H1 (cell line): Measurements from ENCODE around the gene MAPT. TPM values are rescaled to one million over a fixed set of nuclear protein-coding genes. Genes with fewer than 3 reads are reported as not detected.
A peak's percentile ranks its signal among the peaks of the same experiment; 100 is the strongest.

Source experiments
- CTCF ChIA-PET: fragments of 300-600 bp; sonication (Branson Sonifier 250); formaldehyde crosslinking; loops from one replicate; lab custom pipeline; 2021; ENCODE audit not compliant: partially characterized antibody; lab: Charles Lee
- POLR2A ChIA-PET: fragments of 300-600 bp; sonication (Branson Sonifier 250); formaldehyde crosslinking; loops from one replicate; lab custom pipeline; 2021; ENCODE audit warnings: inconsistent platforms; ENCODE audit not compliant: partially characterized antibody; lab: Charles Lee
- DNase-seq, 2 experiments: peaks; one replicate each; pipeline versions ENCODE4 v3.0.0 to v3.0.0-alpha.2; 2010 to 2022; ENCODE audit warnings: low spot score in 2 of 2, low read depth in 1 of 2, mixed read lengths in 1 of 2
- FAIRE-seq: peaks from 2 replicates; lab custom pipeline; 2011; peaks lifted over from hg19 to GRCh38; lab: Jason Lieb, UNC
- H2AFZ ChIP-seq: 2 replicates; pipeline ENCODE4 v1.8.1; 2012; ENCODE audit warnings: low read length, inconsistent platforms
- H2AK5ac ChIP-seq: 2 replicates; pipeline ENCODE4 v1.6.1; 2013; ENCODE audit warnings: low read depth, low read length
- H2BK120ac ChIP-seq: replicated peaks from 2 replicates; pipeline ENCODE3; 2013; ENCODE audit warnings: low read depth, low read length, inconsistent platforms
- H2BK12ac ChIP-seq: 2 replicates; pipeline ENCODE4 v1.6.1; 2013; ENCODE audit warnings: low read depth, low read length
- H2BK15ac ChIP-seq: 2 replicates; pipeline ENCODE4 v1.6.1; 2013; ENCODE audit warnings: low read length
- H2BK20ac ChIP-seq: 2 replicates; pipeline ENCODE4 v1.6.1; 2013; ENCODE audit warnings: low read length
- H2BK5ac ChIP-seq: 2 replicates; pipeline ENCODE4 v1.6.1; 2013; ENCODE audit warnings: low read depth, low read length
- H3K14ac ChIP-seq: 2 replicates; pipeline ENCODE4 v1.6.1; 2013; ENCODE audit warnings: inconsistent platforms; ENCODE audit not compliant: insufficient read length
- H3K18ac ChIP-seq: 2 replicates; pipeline ENCODE4 v1.6.1; 2013; ENCODE audit warnings: low read length; ENCODE audit errors: extremely low read depth
- H3K23ac ChIP-seq: 2 replicates; pipeline ENCODE4 v1.6.1; 2013; ENCODE audit warnings: inconsistent platforms; ENCODE audit not compliant: insufficient read length
- H3K23me2 ChIP-seq: 2 replicates; pipeline ENCODE4 v1.6.1; 2013; ENCODE audit warnings: low read depth, low read length
- H3K27ac ChIP-seq: 2 replicates; pipeline ENCODE4 v1.6.1; 2011; ENCODE audit warnings: low read depth, low read length, inconsistent platforms
- H3K27me3 ChIP-seq, 4 experiments: replicated peaks in 1 of 4; 1 replicate in 1 of 4; 2 replicates in 3 of 4; pipeline versions ENCODE4 v1.6.1 to v1.8.1; 2011 to 2013; ENCODE audit warnings: low read length in 3 of 4, mild to moderate bottlenecking in 3 of 4, inconsistent platforms in 2 of 4, mixed read lengths in 2 of 4, moderate library complexity in 1 of 4; ENCODE audit not compliant: control insufficient read depth in 3 of 4, insufficient read depth in 3 of 4; ENCODE audit errors: extremely low read depth in 1 of 4
- H3K36me3 ChIP-seq, 4 experiments: 2 replicates each; pipeline versions ENCODE4 v1.6.1 to v1.8.1; 2011 to 2013; ENCODE audit warnings: mild to moderate bottlenecking in 4 of 4, low read length in 3 of 4, moderate library complexity in 2 of 4, control low read depth in 1 of 4, inconsistent platforms in 1 of 4; ENCODE audit not compliant: insufficient read depth in 4 of 4, control insufficient read depth in 2 of 4
- H3K4ac ChIP-seq: replicated peaks from 2 replicates; pipeline ENCODE3; 2013; ENCODE audit warnings: low read length, low read depth, mixed read lengths, inconsistent platforms; ENCODE audit not compliant: insufficient read length
- H3K4me1 ChIP-seq, 4 experiments: replicated peaks in 1 of 4; 1 replicate in 1 of 4; 2 replicates in 3 of 4; pipeline versions ENCODE4 v1.6.1 to v1.8.1; 2011 to 2013; ENCODE audit warnings: low read length in 3 of 4, inconsistent platforms in 2 of 4, mixed read lengths in 1 of 4; ENCODE audit not compliant: insufficient read depth in 4 of 4, control insufficient read depth in 3 of 4
- H3K4me2 ChIP-seq, 2 experiments: 2 replicates each; pipeline versions ENCODE4 v1.6.1 to v1.8.1; 2011 to 2013; ENCODE audit warnings: low read depth in 2 of 2, low read length in 2 of 2, control low read depth in 1 of 2, inconsistent platforms in 1 of 2, mild to moderate bottlenecking in 1 of 2; ENCODE audit not compliant: insufficient read depth in 1 of 2
- H3K4me3 ChIP-seq, 4 experiments: fragments of 200-600, 300-600 bp in 1 of 4; sonication (generic), shearing (Covaris generic), sonication (Bioruptor Twin) in 1 of 4; 2 replicates each; pipeline versions ENCODE4 v1.5.1 to v1.8.1; 2011 to 2016; ENCODE audit warnings: low read length in 4 of 4, low read depth in 3 of 4, control low read depth in 2 of 4, inconsistent platforms in 2 of 4, mild to moderate bottlenecking in 2 of 4, mixed read lengths in 1 of 4, moderate library complexity in 1 of 4; ENCODE audit not compliant: insufficient read depth in 2 of 4; ENCODE audit errors: extremely low read depth in 1 of 4
- H3K56ac ChIP-seq: replicated peaks from 2 replicates; pipeline ENCODE3; 2013; ENCODE audit warnings: low read depth, mild to moderate bottlenecking, mixed read lengths, low read length, inconsistent platforms; ENCODE audit not compliant: insufficient read length
- H3K79me1 ChIP-seq: 2 replicates; pipeline ENCODE4 v1.6.1; 2013; ENCODE audit warnings: low read depth, low read length, control low read depth
- H3K79me2 ChIP-seq, 2 experiments: 2 replicates each; pipeline versions ENCODE4 v1.6.1 to v1.8.1; 2012 to 2013; ENCODE audit warnings: low read length in 2 of 2, mild to moderate bottlenecking in 2 of 2, inconsistent platforms in 1 of 2; ENCODE audit not compliant: insufficient read depth in 2 of 2, control insufficient read depth in 1 of 2
- H3K9ac ChIP-seq, 4 experiments: replicated peaks in 1 of 4; 1 replicate in 1 of 4; 2 replicates in 3 of 4; pipeline versions ENCODE4 v1.6.1 to v1.8.1; 2011 to 2013; ENCODE audit warnings: low read depth in 3 of 4, low read length in 3 of 4, control low read depth in 2 of 4, mild to moderate bottlenecking in 2 of 4, moderate library complexity in 2 of 4, inconsistent platforms in 1 of 4; ENCODE audit errors: extremely low read depth in 1 of 4
- H3K9me3 ChIP-seq, 2 experiments: 2 replicates each; pipeline versions ENCODE4 v1.6.1 to v1.8.1; 2012 to 2013; ENCODE audit warnings: mild to moderate bottlenecking in 2 of 2, moderate library complexity in 2 of 2, control low read depth in 1 of 2, inconsistent platforms in 1 of 2, low read depth in 1 of 2, low read length in 1 of 2, mixed read lengths in 1 of 2; ENCODE audit not compliant: insufficient read depth in 2 of 2
- H4K20me1 ChIP-seq, 2 experiments: replicated peaks in 1 of 2; 2 replicates each; pipeline versions ENCODE3 to v1.8.1; 2011 to 2013; ENCODE audit warnings: inconsistent platforms in 2 of 2, low read length in 2 of 2, mild to moderate bottlenecking in 1 of 2; ENCODE audit not compliant: insufficient read depth in 2 of 2, control insufficient read depth in 1 of 2
- H4K5ac ChIP-seq: 2 replicates; pipeline ENCODE4 v1.6.1; 2013; ENCODE audit warnings: low read length, low read depth, mixed read lengths, inconsistent platforms; ENCODE audit not compliant: insufficient read length
- H4K8ac ChIP-seq: 2 replicates; pipeline ENCODE4 v1.8.0; 2013; ENCODE audit warnings: mild to moderate bottlenecking, moderate library complexity, low read length, inconsistent platforms; ENCODE audit not compliant: insufficient read depth; ENCODE audit errors: extremely low read depth
- H4K91ac ChIP-seq: replicated peaks from 2 replicates; pipeline ENCODE3; 2013; ENCODE audit warnings: low read length, mixed read lengths, inconsistent platforms; ENCODE audit not compliant: insufficient read length
- E2F6 ChIP-seq: IDR thresholded peaks from 2 replicates; pipeline ENCODE4 v1.6.1; 2012; ENCODE audit warnings: inconsistent platforms
- POLR2AphosphoS5 ChIP-seq: IDR thresholded peaks from 2 replicates; pipeline ENCODE4 v1.6.1; 2011; ENCODE audit warnings: low read depth, low read length
- WGBS, 2 experiments: shearing (Covaris generic) in 1 of 2; methylation state at CpG; one replicate each; pipeline versions ENCODE4 v1.1.6 to v1.1.7; 2013 to 2015; ENCODE audit warnings: low lambda C conversion rate in 2 of 2, mixed read lengths in 2 of 2, inconsistent platforms in 1 of 2, low coverage in 1 of 2, missing lambda C conversion rate in 1 of 2; ENCODE audit not compliant: insufficient replicate concordance in 2 of 2, insufficient coverage in 1 of 2, insufficient read length in 1 of 2; ENCODE audit errors: extremely low coverage in 1 of 2, missing lambda C conversion rate in 1 of 2; 5-methylcytosine and 5-hydroxymethylcytosine counted together
- polyA plus RNA-seq, 7 experiments: library from polyadenylated mRNA; depleted of rRNA in 3 of 7; stranded (reverse) in 5 of 7; unstranded in 2 of 7; fragments of >200 nt in 5 of 7; fragments of 200-250 nt in 2 of 7; gene quantifications; 1 replicate in 5 of 7; 2 replicates in 1 of 7; 4 replicates in 1 of 7; pipeline versions ENCODE4 v1.2.1 to v1.2.3, GENCODE V29; 2011 to 2013; ENCODE audit warnings: missing spikeins in 2 of 7, mixed read lengths in 2 of 7
- total RNA-seq: library from RNA; stranded (reverse); fragmentation: NEBNext Ultra II Directional; extraction: Animal tissue kit (Norgen Biotek cat#: 25700); gene quantifications from 2 replicates; pipeline ENCODE4 v1.2.1, GENCODE V29; 2021

The MAPT gene
- total and polyA plus RNA-seq, 2 of the 8 experiments (the other 6 are each of a cell fraction or from before 2014, with no cell fraction given): 0.54 to 1.7 TPM

- POLR2A ChIA-PET: interaction anchor here (0.9 to 4.1 kb wide), 3 partner anchors 12 to 79 kb away, joined by 3 to 16 read pairs (median 8); no protein-coding TSS in a partner anchor
Observed at GRCh38 chr17:46028374-46028773, 134.0 kb downstream of the MAPT start.

More at GRCh38 chr17:46028374-46028773, 134.0 kb downstream of the MAPT start:
- H3K4me1 ChIP-seq: peaks cover 3 to 19% (median 6%) of the 10 kb centered on the region in 4 experiments
- H2BK20ac ChIP-seq: no peak overlapping the region
- no peak overlapping the region for H3K4ac ChIP-seq
- no peak overlapping the region for H4K91ac ChIP-seq
- H3K4me2 ChIP-seq: no peak overlapping the region
- H3K18ac ChIP-seq: no peak overlapping the region
- H3K9ac ChIP-seq: no peak overlapping the region
- peaks cover 1 to 5% of the 10 kb centered on the region in 2 experiments for H4K20me1 ChIP-seq
- no peak overlapping the region for H4K8ac ChIP-seq
- H3K36me3 ChIP-seq: peaks cover 23 to 40% (median 28%) of the 10 kb centered on the region in 4 experiments
- H2AFZ ChIP-seq: no peak overlapping the region
- no peak overlapping the region for H3K56ac ChIP-seq
- no peak overlapping the region for H2AK5ac ChIP-seq
- H2BK15ac ChIP-seq: no peak overlapping the region
- CTCF ChIA-PET: interaction anchor here (0.7 to 3.4 kb wide), 8 partner anchors 8 to 159 kb away, joined by 3 to 11 read pairs (median 5); partner anchors contain the start of gene STH
- no peak overlapping the region for H2BK120ac ChIP-seq
- no peak for DNase-seq
- no peak overlapping the region for H2BK5ac ChIP-seq
- H3K14ac ChIP-seq: no peak overlapping the region
- WGBS, 2 experiments: 84% methylated on average over 3 of the region's 3 CpGs; no CpG with 5 or more reads in 1 of the 2 experiments
- TF ChIP-seq POLR2AphosphoS5 (0 out of 2 replicates have a peak, but pooled peaks have one; percentile 44), E2F6 (no peak)
- H3K4me3 ChIP-seq: no peak overlapping the region
- H2BK12ac ChIP-seq: no peak overlapping the region
- no peaks in the 10 kb centered on the region for H3K27me3 ChIP-seq
- no peak overlapping the region for H3K23ac ChIP-seq
- FAIRE-seq: peak; percentile 77
- H3K79me2 ChIP-seq: no peaks in the 10 kb centered on the region
- peaks cover 3% of the 10 kb centered on the region; the same call in 1 of the 2 replicates for H3K79me1 ChIP-seq
- no peaks in the 10 kb centered on the region for H3K9me3 ChIP-seq
- H4K5ac ChIP-seq: no peak overlapping the region
- H3K23me2 ChIP-seq: no peaks in the 10 kb centered on the region
- no peak overlapping the region for H3K27ac ChIP-seq
